Esophagus squamous epithelium (tissue), 5 donors: ENCODE data around the gene MISP3. TPM values are rescaled to one million over a fixed set of nuclear protein-coding genes. Genes with fewer than 3 reads are reported as not detected.

ENCODE experiments used
- DNase-seq: peaks from one replicate; lab custom pipeline; 2025; lab: John Stamatoyannopoulos, UW
- H3K27ac ChIP-seq, 4 donors: fragments of 200-600 bp; sonication (generic); one replicate each; pipeline ENCODE4 v1.5.1; 2016 to 2019; ENCODE audit warnings: mild to moderate bottlenecking in 1 of 4
- H3K27me3 ChIP-seq, 4 donors: fragments of 200-600 bp; sonication (generic); 1 replicate in 3 of 4; 2 replicates in 1 of 4; pipeline versions ENCODE4 v1.5.1 to v1.6.0; 2017 to 2021; ENCODE audit warnings: antibody characterized with exemption in 1 of 4
- H3K36me3 ChIP-seq, 3 donors: fragments of 200-600 bp; sonication (generic); one replicate each; pipeline ENCODE4 v1.5.1; 2016 to 2019
- H3K4me1 ChIP-seq, 3 donors: fragments of 200-600 bp; sonication (generic); one replicate each; pipeline ENCODE4 v1.5.1; 2017 to 2019
- H3K4me3 ChIP-seq, 4 donors: fragments of 200-600 bp; sonication (generic); 1 replicate in 3 of 4; 2 replicates in 1 of 4; pipeline ENCODE4 v1.5.1; 2016 to 2019; ENCODE audit warnings: mild to moderate bottlenecking in 2 of 4, moderate library complexity in 1 of 4
- H3K9me3 ChIP-seq, 3 donors: fragments of 200-600 bp; sonication (generic); one replicate each; pipeline ENCODE4 v1.5.1; 2016 to 2019
- POLR2A ChIP-seq, 4 donors: fragments of 450-650 bp; IDR thresholded peaks; one replicate each; pipeline ENCODE4 v1.6.1; 2017; ENCODE audit warnings: antibody characterized with exemption in 4 of 4, mild to moderate bottlenecking in 4 of 4, moderate library complexity in 3 of 4
- WGBS, 2 donors: methylation state at CpG; one replicate each; pipeline ENCODE4 v1.1.5; 2018; 5-methylcytosine and 5-hydroxymethylcytosine counted together
- intact Hi-C: fragments of 100-400 bp; cut with DNase I; formaldehyde crosslinking; loops from one replicate; pipeline ENCODE4 v1.15.0; 2022
- total RNA-seq, 4 donors: library from RNA; depleted of rRNA; stranded (reverse); fragments of >200 nt; gene quantifications; one replicate each; pipeline ENCODE4 v1.1.0, GENCODE V29; 2016
- TF ChIP-seq, protein P1 (sequence below), 6 experiments: fragments of 450-650 bp in 4 of 6; fragments of 200-600 bp in 2 of 6; sonication (generic) in 2 of 6; IDR thresholded peaks; one replicate each; pipeline ENCODE4 v1.5.1; 2016 to 2019; ENCODE audit warnings: antibody characterized with exemption in 6 of 6, mild to moderate bottlenecking in 4 of 6, moderate library complexity in 4 of 6
- donor health status: DM: yes; HTN: yes; CAD: no.

Gene MISP3
- total RNA-seq, 4 donors from 2014 or later, result 2.0 to 8.9 (median 4.0) TPM

DNA sequence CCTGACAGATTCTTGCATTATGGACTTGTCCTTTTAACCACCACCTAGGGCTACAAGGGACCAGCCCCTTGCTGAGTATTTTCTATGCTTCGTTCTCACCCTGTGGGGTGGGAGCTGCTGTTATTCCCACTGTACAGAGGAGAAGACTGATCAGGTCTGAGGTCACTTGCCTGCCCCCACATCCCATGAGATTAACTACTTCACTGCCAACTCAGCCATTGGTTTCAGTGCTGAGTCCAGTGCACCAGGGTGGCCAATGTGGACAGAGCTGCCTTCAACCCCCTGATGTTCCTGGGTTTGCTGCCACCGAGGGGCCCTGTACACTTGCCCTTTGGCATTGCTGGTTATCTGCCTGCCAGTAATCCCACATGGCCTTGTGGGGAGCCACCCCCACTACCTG, 38.1 kb downstream of the MISP3 start:
- no peak for TF ChIP-seq POLR2A (IDR thresholded peaks at IDR 0.05)
- TF ChIP-seq, protein P1, sequence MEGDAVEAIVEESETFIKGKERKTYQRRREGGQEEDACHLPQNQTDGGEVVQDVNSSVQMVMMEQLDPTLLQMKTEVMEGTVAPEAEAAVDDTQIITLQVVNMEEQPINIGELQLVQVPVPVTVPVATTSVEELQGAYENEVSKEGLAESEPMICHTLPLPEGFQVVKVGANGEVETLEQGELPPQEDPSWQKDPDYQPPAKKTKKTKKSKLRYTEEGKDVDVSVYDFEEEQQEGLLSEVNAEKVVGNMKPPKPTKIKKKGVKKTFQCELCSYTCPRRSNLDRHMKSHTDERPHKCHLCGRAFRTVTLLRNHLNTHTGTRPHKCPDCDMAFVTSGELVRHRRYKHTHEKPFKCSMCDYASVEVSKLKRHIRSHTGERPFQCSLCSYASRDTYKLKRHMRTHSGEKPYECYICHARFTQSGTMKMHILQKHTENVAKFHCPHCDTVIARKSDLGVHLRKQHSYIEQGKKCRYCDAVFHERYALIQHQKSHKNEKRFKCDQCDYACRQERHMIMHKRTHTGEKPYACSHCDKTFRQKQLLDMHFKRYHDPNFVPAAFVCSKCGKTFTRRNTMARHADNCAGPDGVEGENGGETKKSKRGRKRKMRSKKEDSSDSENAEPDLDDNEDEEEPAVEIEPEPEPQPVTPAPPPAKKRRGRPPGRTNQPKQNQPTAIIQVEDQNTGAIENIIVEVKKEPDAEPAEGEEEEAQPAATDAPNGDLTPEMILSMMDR (IDR thresholded peaks at IDR 0.05), result no peak
- Histone ChIP-seq H3K9me3 (no peaks in the 10 kb centered on the region), H3K4me1 (peaks cover 16 to 68% (median 38%) of the 10 kb centered on the region in 3 donors), H3K27me3 (no peaks in the 10 kb centered on the region), H3K27ac (no peak overlapping the region), H3K36me3 (peaks cover 0 to 22% (median 9%) of the 10 kb centered on the region in 3 donors), H3K4me3 (no peak overlapping the region)
- intact Hi-C loops, result no loop called here
- DNase-seq, result no peak
- WGBS, 2 donors, result 55 to 92% methylated on average over 1 to 2 of the region's 2 CpGs

DNA sequence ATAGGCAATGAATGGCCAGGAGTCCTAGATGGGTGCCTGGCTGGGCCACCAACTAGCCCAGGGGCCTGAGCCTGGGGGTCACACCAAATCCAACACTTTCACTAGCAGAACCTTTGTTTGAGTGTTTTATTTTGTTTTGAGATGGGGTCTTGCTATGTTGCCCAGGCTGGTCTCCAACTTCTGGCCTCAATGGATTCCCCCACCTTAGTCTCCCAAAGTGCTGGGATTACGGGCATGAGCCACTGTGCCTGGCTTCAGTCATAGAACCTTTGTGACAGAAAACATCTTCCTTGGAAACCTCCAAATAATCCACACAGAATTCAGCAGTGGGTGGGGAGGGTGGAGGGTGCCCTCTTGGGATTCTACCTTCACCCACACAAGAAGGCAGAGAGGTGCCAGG, 38.9 kb downstream of the MISP3 start:
- Histone ChIP-seq H3K27me3 (no peaks in the 10 kb centered on the region), H3K27ac (peak overlapping the region in 2 of 4 donors; percentile 85 to 86), H3K4me1 (peaks cover 19 to 76% (median 47%) of the 10 kb centered on the region in 3 donors), H3K4me3 (no peak overlapping the region), H3K9me3 (no peaks in the 10 kb centered on the region), H3K36me3 (peaks cover 0 to 14% (median under 1%) of the 10 kb centered on the region in 3 donors)
- 88 to 100% methylated on average over 1 of the region's 1 CpG for WGBS, 2 donors
- no peak for TF ChIP-seq POLR2A (IDR thresholded peaks at IDR 0.05)
- TF ChIP-seq, protein P1 (IDR thresholded peaks at IDR 0.05), result no peak
- DNase-seq, result no peak
- intact Hi-C loops, result no loop called here

DNA sequence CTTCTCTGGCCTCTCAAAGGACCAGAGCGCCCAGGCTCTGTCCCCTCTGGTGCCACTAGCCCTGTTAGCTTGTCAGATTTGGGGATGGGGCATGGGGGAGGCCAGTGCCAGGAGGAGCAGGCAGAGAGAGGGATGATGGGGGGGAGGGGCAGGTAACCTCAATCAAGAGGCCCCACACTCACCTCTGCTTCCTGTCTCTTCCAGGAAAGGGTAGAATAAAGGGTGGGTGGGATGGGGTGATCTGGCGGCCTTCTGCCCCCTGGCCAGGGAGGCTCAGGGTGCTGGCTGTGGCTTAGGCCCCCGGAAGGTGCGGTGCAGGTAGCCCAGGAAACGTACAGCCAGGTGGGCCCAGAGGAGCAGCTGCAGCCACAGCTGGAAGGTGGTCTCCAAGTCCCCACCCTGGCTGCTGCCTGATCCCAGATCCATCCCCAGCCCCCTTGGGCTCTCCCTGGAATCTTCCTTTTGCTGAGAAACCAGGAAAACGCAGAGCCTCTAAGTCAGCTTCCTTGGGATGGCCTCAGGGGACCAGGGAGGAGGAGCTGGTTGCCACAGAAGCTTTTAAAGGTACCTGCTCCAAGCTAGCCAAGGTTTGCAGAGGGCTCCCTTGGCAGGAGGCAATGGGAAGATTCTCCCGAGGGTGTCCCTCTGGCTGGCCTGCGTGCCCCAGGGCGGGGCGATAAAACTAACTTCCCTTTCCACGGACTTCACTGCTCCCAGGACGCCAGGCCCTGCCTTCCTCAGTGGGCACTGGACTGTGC, 39.6 kb downstream of the MISP3 start:
- H3K27me3 ChIP-seq, result no peaks in the 10 kb centered on the region
- H3K27ac ChIP-seq, result peak overlapping the region; percentile 73 to 95 (median 86)
- no peaks in the 10 kb centered on the region for H3K9me3 ChIP-seq
- WGBS, 2 donors, result 40 to 90% methylated on average over 3 of the region's 12 CpGs
- TF ChIP-seq, protein P1 (IDR thresholded peaks at IDR 0.05), result no peak
- intact Hi-C loops, result no loop called here
- no peak for DNase-seq
- peaks cover 0 to 6% (median 0%) of the 10 kb centered on the region in 3 donors for H3K36me3 ChIP-seq
- H3K4me3 ChIP-seq, result peak overlapping the region in 3 of 4 donors; percentile 7 to 42 (median 15)
- peaks cover 26 to 81% (median 50%) of the 10 kb centered on the region in 3 donors for H3K4me1 ChIP-seq

DNA sequence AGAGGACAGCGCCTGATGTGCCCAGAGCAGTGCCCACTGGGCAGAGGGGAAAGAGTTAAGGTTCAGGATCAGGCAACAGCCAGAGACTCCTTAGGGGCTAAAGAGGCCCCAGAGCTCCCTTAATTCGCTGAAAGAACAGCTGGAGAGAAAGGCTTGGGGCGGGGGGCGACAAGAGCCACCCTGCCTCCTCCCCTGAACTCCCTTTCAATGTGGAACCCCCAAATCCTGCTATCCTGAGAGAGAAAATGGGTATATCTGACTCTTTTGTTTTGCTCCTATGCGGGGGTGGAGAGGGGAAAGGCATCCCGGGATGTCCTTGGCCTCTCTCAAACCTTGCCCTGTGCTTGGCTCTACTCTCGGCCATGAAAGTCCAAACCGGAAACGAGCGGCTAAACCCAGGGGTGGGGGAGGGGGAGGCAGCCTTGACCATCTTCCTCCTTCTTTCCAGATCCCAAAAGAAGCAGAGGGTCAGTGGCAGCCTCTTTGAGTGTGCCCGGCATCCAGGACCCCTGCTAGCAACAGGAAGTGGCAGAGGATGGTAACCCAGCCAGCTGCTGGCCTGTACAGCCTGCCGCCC, 40.3 kb downstream of the MISP3 start:
- no peak for DNase-seq
- H3K4me1 ChIP-seq, result peaks cover 26 to 74% (median 45%) of the 10 kb centered on the region in 3 donors
- 36 to 50% methylated on average over 6 to 8 of the region's 12 CpGs for WGBS, 2 donors

More for the DNA sequence above, 40.3 kb downstream of the MISP3 start:
- no peaks in the 10 kb centered on the region for H3K9me3 ChIP-seq
- peak overlapping the region; percentile 73 to 95 (median 86) for H3K27ac ChIP-seq
- no peaks in the 10 kb centered on the region for H3K27me3 ChIP-seq
- peak overlapping the region in 3 of 4 donors; percentile 7 to 42 (median 15) for H3K4me3 ChIP-seq
- H3K36me3 ChIP-seq, result no peaks in the 10 kb centered on the region
- intact Hi-C loops, result no loop called here
- TF ChIP-seq, protein P1 (IDR thresholded peaks at IDR 0.05), result no peak
- no peak for TF ChIP-seq POLR2A (IDR thresholded peaks at IDR 0.05)
